Stimulated activated naive CD4-positive, alpha-beta T cell (primary cell): Measurements from ENCODE around the gene RAB38.

Experiments
- DNase-seq, 6 experiments: peaks; one replicate each; lab custom pipeline; 2025; lab: John Stamatoyannopoulos, UW

Gene RAB38

DNA sequence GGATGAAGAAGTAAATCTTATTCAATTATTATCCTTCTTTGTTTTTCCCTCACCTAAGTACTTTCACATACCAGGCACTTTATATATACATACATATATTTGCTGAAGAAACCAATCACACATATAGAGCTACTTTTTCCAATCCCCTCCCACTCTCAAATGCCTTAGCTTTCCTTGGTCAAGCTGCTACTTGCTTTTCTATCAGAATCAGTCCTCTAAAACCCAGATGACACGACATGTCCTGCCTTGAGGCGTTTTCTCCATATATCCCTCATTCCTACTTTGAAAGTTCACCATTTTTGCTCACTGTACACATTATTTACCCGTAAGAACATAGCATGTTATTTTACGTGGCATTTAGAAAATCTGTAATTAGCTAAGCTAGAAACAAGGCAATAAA, 5.4 kb downstream of the RAB38 start:
- no peak for DNase-seq

- no peak for DNase-seq
These were observed 5.8 kb downstream of the RAB38 start for GRCh38 chr11:88169471-88169870.

DNA sequence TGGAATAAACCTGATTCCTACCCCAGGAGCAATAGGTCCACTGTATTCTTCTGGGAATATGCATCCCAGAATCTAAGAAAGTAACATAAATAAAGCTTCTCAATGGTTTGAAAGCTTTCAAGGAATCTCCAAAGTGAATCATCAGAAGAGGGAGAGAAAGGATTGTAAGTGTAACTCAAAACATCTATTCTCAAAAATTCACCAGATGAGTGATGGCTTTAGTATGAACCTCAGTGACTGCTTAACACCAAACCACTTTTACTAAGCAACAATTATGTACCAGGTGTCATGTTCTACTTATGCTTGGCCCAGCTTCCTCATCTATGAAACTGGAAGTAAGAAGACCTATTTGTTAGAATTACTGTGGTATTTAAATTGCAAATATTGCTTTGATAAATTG, 7.4 kb downstream of the RAB38 start:
- no peak for DNase-seq

DNA sequence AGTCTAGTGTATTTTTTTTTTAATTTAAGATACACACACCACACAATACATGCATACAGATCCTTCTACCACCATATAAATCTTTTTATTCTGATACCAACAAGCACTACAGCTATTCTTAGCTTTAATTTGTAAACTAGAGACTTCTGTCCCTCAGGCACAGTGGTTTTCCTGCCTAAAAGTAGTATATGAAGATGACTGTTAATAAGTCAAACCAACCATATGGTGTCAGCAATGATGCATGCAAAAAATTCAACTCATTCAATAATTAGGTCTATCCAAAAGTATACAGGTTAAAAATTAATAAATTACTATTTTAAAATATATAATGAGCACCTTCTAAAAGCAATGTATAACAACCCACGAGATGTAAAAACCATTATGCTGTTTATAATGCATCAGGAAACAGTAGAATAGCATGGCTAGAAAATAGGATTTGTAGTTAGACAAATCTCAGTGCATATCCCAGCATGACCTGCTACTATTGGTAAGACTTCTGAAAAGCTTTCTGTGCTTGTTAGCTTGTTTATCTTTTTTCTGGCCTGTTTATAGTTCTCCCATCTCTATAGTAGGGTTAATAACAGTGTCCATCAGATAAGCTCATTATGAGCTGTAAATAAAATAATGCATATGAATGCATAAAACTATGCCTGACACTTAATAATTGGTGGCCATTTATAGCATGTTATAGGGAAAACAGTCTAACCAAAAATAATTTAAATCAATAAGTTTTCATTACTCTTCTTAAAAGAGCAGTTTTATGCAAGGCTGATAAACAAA, 10.2 kb downstream of the RAB38 start:
- DNase-seq: no peak

DNA sequence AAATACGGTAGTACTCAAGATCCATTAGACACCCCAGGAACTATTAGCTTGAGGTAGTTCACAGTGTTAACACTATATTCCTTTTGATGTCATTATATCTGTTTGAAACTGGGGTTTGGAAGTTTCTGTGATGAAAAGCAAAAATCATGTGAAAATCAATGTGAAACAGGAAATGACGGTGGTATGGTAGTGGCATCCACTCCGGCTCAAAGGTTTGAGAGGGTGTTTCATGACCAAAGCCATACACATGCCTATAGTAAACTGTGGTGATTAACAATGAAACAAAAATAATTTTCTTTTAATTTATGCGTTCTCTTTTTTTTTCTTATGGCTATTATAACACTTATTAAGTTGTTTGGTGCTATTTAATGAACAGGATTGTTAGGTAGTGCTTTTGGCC, 10.9 kb downstream of the RAB38 start:
- DNase-seq: no peak

GRCh38 chr11:88158081-88158480, 17.2 kb downstream of the RAB38 start:
- no peak for DNase-seq

DNA sequence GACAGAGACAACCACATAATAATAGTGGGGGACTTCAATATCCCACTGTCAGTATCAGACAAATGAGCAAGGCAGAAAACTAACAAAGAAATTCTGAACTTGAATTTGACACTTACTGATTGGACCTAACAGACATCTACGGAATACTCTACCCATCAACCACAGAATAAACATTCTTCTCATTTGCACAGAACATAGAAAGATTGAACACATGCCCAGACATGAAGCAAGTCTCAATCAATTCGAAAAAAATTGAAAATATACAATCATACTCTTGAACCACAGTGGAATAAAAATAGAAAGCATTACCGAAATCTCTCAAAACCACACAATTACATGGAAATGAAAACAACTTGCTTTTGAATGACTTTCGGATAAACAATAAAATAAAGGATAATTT, 17.9 kb downstream of the RAB38 start:
- no peak for DNase-seq

DNA sequence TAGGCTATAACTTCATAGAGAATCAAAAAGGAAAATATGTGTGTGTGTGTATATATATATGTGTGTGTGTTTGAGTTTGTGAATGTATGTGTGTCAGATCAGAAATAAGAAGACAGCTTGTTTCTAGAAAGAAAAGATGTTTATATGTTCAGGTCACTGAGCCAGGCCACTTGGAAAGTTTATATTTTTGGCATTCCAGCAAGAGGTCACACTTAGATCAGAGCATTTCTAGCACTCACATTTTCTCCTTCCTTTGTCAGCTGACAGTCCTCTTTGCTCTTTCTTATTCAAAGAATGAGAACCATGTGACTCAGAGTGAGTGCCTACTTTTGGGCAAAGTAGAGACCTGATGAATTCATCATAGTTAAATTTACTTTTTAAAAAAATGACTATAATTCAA, 22.9 kb downstream of the RAB38 start:
- DNase-seq: no peak

DNA sequence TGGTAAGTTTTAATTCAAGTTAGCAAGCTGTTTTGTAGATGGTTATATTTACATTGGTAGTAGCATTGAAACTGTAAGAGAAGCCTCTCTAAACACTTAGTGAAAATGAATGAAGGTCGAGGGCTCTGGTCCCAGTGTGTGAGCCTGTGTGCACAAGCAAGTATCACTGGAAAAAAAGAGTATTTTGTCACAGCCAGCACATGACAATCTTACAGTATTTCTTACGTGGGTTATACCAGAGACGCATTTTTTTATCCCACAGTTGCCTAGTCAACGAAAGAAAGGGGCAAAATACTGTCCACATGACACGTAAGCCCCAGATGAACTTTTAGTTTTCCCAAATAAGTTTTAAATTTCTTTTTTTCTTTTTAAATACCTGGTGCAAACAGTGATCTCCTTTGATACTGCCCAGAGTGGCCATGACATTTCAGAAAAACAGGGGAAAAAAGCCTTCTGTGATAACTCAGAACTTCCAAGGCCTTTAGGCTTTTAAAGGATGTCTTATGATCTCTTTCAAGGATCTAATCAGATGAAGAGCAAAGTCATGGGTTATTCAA, 23.5 kb downstream of the RAB38 start:
- no peak for DNase-seq

DNA sequence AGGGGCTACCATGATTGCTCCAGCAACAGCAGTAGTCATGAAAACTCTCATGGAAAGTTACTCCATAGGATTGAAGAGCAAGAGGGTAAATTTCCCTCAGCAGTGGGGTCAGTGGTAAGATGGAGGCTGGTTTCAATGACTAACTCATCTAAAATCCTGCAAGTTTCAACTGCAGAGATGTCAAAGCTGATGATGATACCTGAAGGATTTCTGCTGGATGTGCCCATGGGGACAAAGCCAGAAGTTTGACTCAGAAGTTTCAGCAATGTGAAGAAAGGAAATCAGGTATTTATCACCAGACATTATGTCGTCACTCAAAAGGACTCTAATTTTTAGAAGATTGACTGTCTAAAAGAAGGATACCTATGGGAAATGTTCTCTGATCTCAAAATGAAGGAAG, 29.1 kb downstream of the RAB38 start:
- DNase-seq: no peak

DNA sequence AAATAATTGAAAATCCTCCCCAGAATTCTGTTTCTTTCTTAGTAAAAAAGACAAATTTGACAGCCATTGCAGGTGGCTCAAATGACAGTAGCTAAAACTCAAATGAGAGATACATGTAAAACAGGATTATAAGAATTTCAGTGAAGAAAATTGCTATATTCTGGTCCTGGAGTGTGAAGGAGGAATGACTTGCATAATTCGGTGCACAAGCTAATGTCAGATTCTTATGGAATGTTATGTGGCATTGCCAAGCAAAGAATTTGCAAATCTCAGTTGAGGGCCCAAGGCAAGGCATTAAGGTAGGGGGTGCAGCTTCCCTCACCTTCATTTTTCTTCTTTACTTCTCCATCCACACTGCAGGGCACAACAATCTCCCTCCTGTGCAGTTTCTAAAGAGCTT, 35.4 kb downstream of the RAB38 start:
- DNase-seq: no peak

DNA sequence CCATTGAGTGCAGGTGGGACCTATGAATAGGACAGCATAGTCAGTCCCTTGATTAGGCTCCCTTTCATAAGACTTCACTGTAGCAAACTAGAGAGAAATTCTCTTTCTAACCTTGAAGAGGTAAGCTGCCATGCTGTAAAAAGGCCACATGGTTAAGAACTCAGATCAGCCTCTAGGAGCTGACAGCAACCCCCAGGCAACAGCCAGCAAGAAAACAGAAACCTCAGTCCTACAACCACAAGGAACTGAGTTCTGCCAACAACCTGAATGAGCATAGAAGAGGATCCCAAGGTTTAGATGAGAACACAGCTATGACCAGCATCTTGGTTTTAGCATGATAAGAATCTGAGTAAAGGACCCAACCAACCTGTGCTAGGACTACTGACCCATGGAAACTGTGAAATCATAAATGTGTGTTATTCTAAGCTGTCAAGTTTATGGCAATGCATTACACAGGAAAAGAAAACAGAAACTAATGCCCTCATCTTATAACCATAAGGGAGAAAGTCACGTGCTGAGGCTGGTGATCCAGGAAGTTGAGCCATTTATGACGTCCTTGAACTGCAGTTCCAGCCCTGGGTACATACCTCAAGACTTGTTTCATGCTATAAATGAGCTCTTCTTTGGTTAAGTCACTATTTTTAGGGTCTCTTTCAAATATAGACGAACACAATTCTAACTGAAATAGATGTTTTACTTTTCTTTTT, 43.3 kb downstream of the RAB38 start:
- no peak for DNase-seq

- no peak for DNase-seq
These were observed 52.3 kb downstream of the RAB38 start for GRCh38 chr11:88122956-88123355.

DNA sequence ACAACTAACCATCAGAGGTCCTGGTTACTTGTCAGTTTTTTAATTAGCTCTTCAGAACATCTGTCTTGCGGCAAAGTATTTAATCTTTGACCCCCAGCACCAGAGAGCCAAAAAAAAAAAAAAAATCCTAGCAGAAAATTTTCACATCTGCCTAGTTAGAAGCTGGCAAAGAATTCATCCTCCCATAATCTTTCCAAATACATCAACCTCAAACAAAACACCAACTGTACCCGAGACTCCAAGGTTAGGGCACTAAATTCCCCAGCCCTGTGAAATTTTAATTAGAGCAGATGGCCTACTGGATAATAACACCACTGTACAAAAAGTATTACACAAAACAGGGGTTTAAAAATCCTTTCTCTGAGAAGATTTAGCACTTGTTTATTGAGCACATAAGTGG, 55.7 kb downstream of the RAB38 start:
- DNase-seq: no peak

GRCh38 chr11:88117281-88117858, 57.9 kb downstream of the RAB38 start:
- DNase-seq: no peak

DNA sequence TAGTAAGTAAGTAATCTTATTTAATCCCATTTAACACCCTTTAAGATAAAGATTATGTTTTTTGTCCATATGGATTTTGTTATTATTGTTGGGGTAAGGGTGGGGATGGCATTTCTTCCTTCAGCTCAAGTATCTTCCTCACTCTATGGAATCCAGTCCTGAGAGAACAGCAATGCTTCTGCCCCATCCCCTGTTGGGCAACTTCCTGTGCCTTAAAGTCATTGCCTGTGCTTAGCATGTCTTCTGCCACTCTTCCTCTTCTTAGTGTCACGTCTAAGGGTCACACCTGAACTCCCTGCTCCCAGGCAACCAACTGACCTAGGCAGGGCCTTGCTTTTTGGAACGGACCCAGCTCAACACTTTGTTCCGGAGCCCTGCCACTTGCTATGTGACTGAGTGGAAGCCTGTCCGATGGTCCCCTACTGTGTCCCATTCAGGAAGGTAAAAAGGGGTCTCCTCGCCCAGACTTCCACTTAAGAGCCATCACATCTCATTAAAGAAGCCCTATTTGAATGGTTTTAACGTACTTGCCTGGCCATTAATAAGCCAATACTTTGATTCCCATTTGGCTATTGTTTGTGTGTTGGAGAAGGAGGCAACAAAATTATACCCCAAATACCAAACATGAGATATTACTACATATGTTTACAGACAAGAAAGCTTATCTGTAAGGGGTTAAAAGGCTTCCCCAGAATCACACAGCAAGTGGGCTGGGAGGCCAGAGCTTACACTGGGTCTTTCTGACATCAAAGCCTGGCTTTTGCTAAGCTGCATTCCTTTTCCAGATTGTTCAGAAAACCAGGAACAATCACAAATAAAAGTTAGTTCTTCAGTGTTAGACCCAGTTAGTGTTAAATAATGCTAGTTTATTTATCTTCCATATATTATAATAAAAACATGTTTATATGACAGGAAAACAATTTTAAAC, 59.2 kb downstream of the RAB38 start:
- no peak for DNase-seq

DNA sequence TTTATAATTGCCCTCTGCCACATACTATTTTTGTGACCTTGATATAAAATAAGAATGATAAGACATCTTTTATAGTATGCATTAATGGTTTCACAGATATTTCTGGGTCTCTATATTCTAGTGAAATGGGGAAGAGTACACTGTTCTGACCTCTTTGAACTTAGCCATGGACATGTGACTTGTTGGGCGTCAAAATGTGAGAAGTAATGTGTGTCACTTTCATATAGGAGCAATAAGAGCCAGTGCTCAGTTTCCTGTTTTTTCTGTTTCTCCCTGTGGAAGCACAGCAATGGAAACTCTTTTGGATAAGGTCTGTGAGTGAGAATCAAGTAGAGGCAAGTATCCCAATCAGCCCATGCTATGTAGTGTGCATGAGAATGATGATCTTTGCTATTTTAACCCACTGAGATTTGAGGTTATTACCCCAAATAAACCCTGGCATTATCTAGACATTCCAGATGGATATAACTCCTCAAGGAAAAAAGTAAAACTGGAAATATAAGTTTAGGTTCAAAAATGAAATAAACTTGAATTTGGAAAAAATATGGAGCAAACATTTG, 60.7 kb downstream of the RAB38 start:
- DNase-seq: no peak

DNA sequence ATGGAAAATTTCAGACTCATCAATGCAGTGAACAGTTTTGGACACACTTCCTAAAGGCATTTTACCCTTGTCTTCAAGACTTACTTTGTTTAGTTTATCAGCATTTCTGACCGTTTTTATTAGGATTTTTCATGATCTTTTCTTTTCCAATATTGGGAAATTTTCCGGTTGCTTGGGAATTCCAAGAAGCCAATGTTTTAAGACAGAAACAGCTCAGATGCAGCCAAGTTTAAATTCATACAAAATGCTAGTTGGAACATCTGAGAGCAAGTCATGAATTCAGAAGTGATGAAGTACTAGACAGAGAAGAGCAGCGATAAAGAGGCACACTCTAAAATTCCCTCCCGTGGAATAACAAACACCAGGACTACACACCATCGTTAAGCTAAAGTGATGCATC, 68.6 kb downstream of the RAB38 start:
- no peak for DNase-seq

DNA sequence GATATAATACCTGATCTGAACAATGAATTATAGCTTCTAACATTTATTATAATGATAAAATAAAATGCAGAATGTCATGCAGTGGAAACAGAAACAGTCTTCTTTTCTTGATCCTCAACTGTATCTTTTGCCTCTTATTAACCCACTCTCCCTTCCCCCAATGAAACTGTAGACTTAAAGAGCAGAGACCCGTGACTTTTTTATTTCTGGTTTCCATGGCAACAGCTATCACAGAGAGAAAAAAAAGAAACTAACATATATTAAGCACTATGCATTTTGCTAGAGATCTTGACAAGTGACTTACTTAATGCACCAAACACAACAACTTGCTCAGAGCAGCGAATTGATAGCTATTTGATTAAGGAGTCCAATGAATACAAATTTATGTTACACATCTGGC, 69.3 kb downstream of the RAB38 start:
- DNase-seq: no peak

DNA sequence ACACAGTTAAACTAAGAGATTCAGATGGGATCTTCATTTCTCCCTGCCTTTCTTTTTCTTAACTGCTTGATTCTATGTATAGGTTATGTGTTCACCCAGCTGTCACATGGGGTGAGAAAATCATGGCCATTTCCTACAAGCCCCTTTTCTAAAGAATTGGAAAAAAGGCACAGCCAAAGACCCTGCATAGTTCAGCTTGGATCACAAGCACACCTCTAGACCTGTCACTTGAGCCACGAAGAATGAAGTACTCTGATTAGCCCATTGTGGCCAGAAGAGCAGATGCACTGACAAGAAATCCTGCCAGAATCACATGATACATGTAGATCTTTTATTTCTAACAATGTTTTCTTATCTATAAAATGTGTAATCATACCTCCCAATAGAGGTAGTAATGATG, 69.7 kb downstream of the RAB38 start:
- no peak for DNase-seq

- no peak for DNase-seq
These were observed 70.8 kb downstream of the RAB38 start for GRCh38 chr11:88104408-88104807.
